Right forelimb (tissue), 1 donor: Measurements from ENCODE around the gene ASB18.

ENCODE experiments used
- DNase-seq: peaks from one replicate; pipeline ENCODE4 v3.0.0-alpha.2; 2018

The ASB18 gene

GRCh38 chr2:236159778-236160170 lies 104.4 kb downstream of the ASB18 start:
- no peak for DNase-seq

DNA sequence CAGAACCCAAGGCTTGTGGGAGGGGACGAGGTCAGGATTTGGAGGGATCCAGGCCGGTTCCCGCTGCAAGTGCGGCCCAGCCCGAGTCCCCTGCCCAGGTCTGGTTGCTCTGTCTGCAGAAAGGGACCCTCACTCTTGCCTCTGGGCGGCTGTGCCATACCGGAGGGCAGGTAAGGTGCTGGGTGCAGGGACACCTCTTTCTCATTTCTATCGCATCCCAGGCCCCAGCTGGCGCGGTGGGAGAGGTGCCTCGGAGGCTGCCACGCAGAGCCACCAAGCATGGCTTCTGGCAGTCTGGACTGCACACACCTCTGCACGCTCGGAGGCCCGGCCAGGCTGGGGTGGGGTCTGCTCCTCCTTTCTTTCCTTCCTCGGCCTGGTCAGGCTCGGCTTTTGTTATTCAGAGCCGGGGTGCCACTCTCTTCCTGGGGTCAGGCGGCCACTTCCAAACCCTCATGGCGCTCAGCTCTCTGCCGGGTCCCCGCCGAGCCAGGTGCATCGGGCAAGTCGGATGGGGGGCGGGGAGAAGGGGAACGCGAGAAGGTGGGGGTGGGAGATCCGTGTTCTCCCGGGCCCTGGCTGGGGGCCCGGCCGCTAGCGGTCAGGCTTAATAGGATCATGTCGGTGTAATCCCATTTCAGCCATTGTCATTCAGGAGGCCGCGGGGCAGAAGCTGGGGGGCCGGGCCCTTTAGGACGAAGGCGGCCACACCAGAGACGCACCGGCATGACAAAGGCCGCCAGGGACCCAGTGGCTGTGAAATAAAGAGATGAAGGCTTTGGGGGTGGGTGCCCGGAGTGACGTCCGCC lies 105.0 kb downstream of the ASB18 start:
- DNase-seq = no peak

GRCh38 chr2:236157815-236158498 lies 106.2 kb downstream of the ASB18 start:
- no peak for DNase-seq

GRCh38 chr2:236157366-236157765 lies 106.8 kb downstream of the ASB18 start:
- no peak for DNase-seq

- DNase-seq = no peak
Measured at GRCh38 chr2:236156860-236157194, 107.4 kb downstream of the ASB18 start.

DNA sequence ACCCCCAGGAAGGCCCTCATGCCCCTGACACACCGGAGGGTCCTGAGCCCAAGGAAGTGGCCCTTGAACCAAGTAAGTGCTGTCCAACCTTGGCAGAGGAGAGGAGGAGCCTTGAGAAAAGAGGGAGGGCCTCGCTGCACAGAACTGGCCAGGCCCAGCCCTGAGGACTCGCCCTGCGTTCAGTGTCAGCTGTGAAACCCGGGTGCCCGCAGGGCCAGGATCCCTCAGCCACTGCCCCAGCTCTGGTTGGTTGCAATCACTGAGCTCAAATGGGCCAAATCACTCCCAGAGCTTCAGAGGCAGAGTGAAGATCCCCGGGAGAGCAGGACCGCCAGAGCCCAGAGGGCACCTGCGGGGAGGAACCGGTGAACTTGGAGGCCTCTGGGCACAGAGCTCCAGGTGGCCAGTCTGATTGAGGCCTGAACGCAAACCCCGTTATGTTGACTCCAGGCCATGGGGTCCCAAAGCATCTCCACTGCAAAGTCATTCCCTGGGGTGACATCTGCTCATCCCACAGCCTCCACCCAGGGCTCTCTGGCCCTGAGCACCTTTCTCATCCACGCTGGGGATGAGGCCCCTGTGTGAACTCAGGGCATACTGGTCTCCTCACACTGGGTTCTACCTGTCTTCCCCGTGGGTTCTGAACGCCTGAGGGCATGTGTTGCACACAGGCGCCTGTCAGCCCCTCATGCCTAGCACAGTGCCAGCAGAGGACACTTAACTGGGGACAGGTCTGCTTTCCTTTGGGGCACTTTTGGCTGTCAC lies 107.9 kb downstream of the ASB18 start:
- no peak for DNase-seq

GRCh38 chr2:236155406-236155805 lies 108.8 kb downstream of the ASB18 start:
- no peak for DNase-seq

DNA sequence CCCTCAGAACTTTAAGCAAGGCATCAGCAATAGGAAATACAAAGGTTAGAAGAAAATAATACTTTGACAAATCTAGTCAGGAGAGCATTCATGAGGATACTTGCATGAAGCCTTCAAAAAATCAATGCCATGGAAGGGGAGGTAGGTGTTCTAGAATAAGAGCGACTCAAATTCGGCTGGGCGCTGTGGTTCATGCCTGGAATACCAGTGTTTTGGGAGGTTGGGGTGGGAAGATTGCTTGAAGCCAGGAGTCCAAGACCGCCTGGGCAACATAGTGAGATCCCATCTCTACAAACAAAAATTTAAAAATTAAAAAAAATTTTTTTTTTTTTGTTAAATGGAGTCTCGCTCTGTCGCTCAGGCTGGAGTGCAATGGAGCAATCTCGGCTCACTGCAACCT lies 117.8 kb downstream of the ASB18 start:
- DNase-seq = no peak

GRCh38 chr2:236143811-236144210 lies 120.4 kb downstream of the ASB18 start:
- no peak for DNase-seq
